ENCODE measurements around the gene RABEPK.

RABEPK gene

DNA sequence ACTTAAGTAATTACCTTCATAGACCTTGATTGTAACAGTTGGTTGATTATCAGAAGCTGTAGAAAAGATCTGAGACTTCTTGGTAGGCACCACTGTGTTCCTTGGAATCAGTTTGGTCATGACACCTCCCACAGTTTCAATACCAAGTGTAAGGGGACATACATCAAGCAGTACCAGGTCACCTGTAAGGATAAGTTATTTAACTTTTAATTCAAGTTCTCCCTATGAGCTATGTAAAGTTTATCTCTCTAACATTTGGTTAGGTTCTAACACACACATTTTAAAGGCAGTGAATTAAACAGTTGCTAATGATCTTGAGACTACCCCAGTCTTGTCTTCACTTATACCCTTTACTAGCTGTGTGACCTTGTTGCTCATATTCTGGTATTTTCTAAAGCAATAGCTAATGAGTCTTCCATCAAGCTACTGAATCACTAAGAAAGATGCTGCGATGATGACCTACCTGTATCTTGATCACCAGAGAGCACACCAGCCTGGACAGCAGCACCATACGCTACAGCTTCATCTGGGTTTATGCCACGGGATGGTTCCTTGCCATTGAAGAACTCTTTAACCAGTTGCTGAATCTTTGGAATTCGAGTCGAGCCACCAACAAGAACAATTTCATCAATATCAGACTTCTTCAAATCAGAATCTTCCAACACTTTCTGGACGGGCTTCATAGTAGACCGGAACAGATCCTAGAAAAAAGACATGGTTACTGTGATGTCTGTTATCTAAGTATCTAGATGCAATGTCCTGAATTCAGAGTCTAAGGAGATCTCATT is 38.0 kb downstream of the RABEPK start:
- Histone ChIP-seq H3K27me3 (replicated peaks in 2 of 5; ENCODE audit: control insufficient read depth in 4 of 5, insufficient read depth in 5 of 5, low read length in 4 of 5) (no peaks in the 10 kb centered on the region), H3K4me3 (ENCODE audit: control insufficient read depth in 1 of 7, extremely low read depth in 1 of 7, insufficient read depth in 4 of 7, low read depth in 2 of 7, low read length in 6 of 7) (peak overlapping the region in 5 of 7 experiments; percentile 83 to 100 (median 99)), H3K27ac (ENCODE audit: insufficient read depth in 1 of 2, low read depth in 1 of 2, low read length in 2 of 2, poor library complexity in 1 of 2, severe bottlenecking in 2 of 2) (peak overlapping the region in 1 of 2 experiments; percentile 99), H3K9me3 (ENCODE audit: control extremely low read depth in 1 of 5, control insufficient read depth in 4 of 5, insufficient read depth in 2 of 5, low read depth in 1 of 5, low read length in 4 of 5) (no peaks in the 10 kb centered on the region), H3K4me1 (ENCODE audit: control extremely low read depth in 1 of 4, control insufficient read depth in 4 of 4, insufficient read depth in 4 of 4, low read length in 3 of 4) (peaks cover 9 to 40% (median 27%) of the 10 kb centered on the region in 4 experiments), H3K36me3 (ENCODE audit: control insufficient read depth in 4 of 4, insufficient read depth in 4 of 4, low read length in 3 of 4) (peaks cover 24 to 63% (median 46%) of the 10 kb centered on the region in 4 experiments)
- CTCF ChIA-PET = interaction anchor here (0.6 kb wide), 1 partner anchor 1244 kb away, joined by 3 read pairs; no protein-coding TSS in a partner anchor
- peak in 1 of 3 donors; percentile 27 for DNase-seq
- 100% methylated on average over 2 of the region's 7 CpGs for WGBS (ENCODE audit: insufficient coverage)
- POLR2A ChIA-PET = interaction anchor here (1.5 kb wide), 1 partner anchor 21 kb away, joined by 5 read pairs; no protein-coding TSS in a partner anchor

DNA sequence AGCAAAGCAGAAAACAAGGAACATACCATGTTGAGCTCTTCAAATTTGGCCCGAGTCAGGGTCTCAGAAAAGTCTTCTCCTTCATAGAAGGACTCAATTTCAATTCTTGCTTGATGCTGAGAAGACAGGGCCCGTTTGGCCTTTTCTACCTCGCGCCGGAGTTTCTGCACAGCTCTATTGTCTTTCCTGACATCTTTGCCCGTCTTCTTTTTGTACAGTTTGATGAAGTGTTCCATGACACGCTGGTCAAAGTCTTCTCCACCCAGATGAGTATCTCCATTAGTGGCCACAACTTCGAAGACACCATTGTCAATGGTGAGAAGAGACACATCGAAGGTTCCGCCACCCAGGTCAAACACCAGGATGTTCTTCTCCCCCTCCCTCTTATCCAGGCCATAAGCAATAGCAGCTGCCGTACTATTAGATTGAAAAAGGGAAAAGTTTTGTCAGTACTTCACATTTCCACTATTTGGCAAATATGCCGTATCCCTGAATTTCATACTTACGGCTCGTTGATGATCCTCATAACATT is 38.6 kb downstream of the RABEPK start:
- POLR2A ChIA-PET = interaction anchor here (1.5 kb wide), 1 partner anchor 20 kb away, joined by 5 read pairs; no protein-coding TSS in a partner anchor

DNA sequence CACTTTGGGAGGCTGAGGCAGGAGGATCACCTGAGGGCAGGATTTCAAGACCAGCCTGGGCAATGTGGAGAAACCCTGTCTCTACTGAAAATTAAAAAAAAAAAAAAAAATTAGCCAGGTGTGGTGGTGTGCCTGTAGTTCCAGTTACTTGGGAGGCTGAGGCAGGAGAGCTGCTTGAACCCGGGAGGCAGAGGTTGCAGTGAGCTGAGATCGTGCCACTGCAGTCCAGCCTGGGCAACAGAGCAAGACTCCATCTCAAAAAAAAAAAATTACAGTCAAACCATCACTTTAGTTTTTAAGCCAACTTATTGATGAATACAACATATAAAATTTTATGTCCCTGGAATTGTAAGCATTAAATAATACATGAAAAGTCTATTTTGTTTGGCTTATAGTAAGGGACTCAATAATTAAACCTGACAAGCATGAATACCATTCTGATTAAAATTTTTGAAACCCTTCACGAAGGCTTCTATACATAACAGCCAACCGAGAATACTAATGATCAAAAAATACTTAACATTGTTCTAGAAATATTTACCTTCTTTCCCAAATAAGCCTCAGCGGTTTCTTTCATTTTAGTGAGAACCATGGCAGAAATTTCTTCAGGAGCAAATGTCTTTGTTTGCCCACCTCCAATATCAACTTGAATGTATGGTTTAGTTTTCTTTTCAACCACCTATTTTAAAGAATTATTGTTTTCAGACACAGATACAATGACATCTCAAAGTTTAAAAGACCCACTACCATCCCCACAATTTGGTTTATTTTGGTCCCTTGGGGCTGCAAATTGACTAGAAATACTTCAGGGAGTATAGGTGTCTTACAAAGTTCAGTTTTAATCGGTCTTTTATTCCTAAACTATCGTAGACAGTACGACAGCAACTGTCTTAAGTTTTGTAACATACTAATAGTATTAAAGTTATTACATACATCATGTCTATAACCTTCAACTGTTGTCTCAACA is 39.6 kb downstream of the RABEPK start:
- ChIA-PET POLR2A (interaction anchor here (0.7 to 2.7 kb wide), 2 partner anchors 21 to 982 kb away, joined by 5 to 34 read pairs; partner anchors contain the start of gene GAPVD1), CTCF (no interaction called here)
- Histone ChIP-seq H3K36me3 (ENCODE audit: control insufficient read depth in 4 of 4, insufficient read depth in 4 of 4, low read length in 3 of 4) (peaks cover 23 to 52% (median 41%) of the 10 kb centered on the region in 4 experiments), H3K4me1 (ENCODE audit: control extremely low read depth in 1 of 4, control insufficient read depth in 4 of 4, insufficient read depth in 4 of 4, low read length in 3 of 4) (peaks cover 9 to 40% (median 27%) of the 10 kb centered on the region in 4 experiments), H3K9me3 (ENCODE audit: control extremely low read depth in 1 of 5, control insufficient read depth in 4 of 5, insufficient read depth in 2 of 5, low read depth in 1 of 5, low read length in 4 of 5) (no peaks in the 10 kb centered on the region), H3K27ac (ENCODE audit: insufficient read depth in 1 of 2, low read depth in 1 of 2, low read length in 2 of 2, poor library complexity in 1 of 2, severe bottlenecking in 2 of 2) (peak overlapping the region; percentile 98 to 99), H3K4me3 (ENCODE audit: control insufficient read depth in 1 of 7, extremely low read depth in 1 of 7, insufficient read depth in 4 of 7, low read depth in 2 of 7, low read length in 6 of 7) (peak overlapping the region in 6 of 7 experiments; percentile 83 to 100 (median 98)), H3K27me3 (replicated peaks in 2 of 5; ENCODE audit: control insufficient read depth in 4 of 5, insufficient read depth in 5 of 5, low read length in 4 of 5) (no peaks in the 10 kb centered on the region)
- DNase-seq = peak in 1 of 3 donors; percentile 14
- 73% methylated on average over 3 of the region's 8 CpGs for WGBS (ENCODE audit: insufficient coverage)

More for the DNA sequence above, 38.6 kb downstream of the RABEPK start:
- H3K4me1 ChIP-seq (ENCODE audit: control extremely low read depth in 1 of 4, control insufficient read depth in 4 of 4, insufficient read depth in 4 of 4, low read length in 3 of 4) = peaks cover 9 to 40% (median 27%) of the 10 kb centered on the region in 4 experiments
- CTCF ChIA-PET = no interaction called here
- WGBS (ENCODE audit: insufficient coverage) = 97% methylated on average over 9 of the region's 14 CpGs
- no peaks in the 10 kb centered on the region for H3K9me3 ChIP-seq (ENCODE audit: control extremely low read depth in 1 of 5, control insufficient read depth in 4 of 5, insufficient read depth in 2 of 5, low read depth in 1 of 5, low read length in 4 of 5)
- H3K27ac ChIP-seq (ENCODE audit: insufficient read depth in 1 of 2, low read depth in 1 of 2, low read length in 2 of 2, poor library complexity in 1 of 2, severe bottlenecking in 2 of 2) = peak overlapping the region in 1 of 2 experiments; percentile 99
- H3K4me3 ChIP-seq (ENCODE audit: control insufficient read depth in 1 of 7, extremely low read depth in 1 of 7, insufficient read depth in 4 of 7, low read depth in 2 of 7, low read length in 6 of 7) = peak overlapping the region in 5 of 7 experiments; percentile 83 to 100 (median 99)
- H3K27me3 ChIP-seq (replicated peaks in 2 of 5; ENCODE audit: control insufficient read depth in 4 of 5, insufficient read depth in 5 of 5, low read length in 4 of 5) = no peaks in the 10 kb centered on the region
- no peak for DNase-seq
- peaks cover 24 to 58% (median 44%) of the 10 kb centered on the region in 4 experiments for H3K36me3 ChIP-seq (ENCODE audit: control insufficient read depth in 4 of 4, insufficient read depth in 4 of 4, low read length in 3 of 4)

DNA sequence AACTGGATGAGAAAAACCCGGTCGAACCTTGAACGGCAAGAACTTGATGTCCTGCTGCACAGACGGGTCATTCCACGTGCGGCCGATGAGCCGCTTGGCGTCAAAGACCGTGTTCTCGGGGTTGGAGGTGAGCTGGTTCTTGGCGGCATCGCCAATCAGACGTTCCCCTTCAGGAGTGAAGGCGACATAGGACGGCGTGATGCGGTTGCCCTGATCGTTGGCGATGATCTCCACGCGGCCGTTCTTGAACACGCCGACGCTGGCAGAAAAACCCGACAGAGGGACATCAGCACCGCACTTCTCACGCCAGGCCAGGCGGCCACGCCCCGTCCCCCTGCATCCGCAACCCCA is 40.3 kb downstream of the RABEPK start:
- Histone ChIP-seq H3K27me3 (replicated peaks in 2 of 5; ENCODE audit: control insufficient read depth in 4 of 5, insufficient read depth in 5 of 5, low read length in 4 of 5) (no peaks in the 10 kb centered on the region), H3K9me3 (ENCODE audit: control extremely low read depth in 1 of 5, control insufficient read depth in 4 of 5, insufficient read depth in 2 of 5, low read depth in 1 of 5, low read length in 4 of 5) (no peaks in the 10 kb centered on the region), H3K4me1 (ENCODE audit: control extremely low read depth in 1 of 4, control insufficient read depth in 4 of 4, insufficient read depth in 4 of 4, low read length in 3 of 4) (peaks cover 9 to 40% (median 27%) of the 10 kb centered on the region in 4 experiments), H3K36me3 (ENCODE audit: control insufficient read depth in 4 of 4, insufficient read depth in 4 of 4, low read length in 3 of 4) (peaks cover 16 to 45% (median 37%) of the 10 kb centered on the region in 4 experiments), H3K27ac (ENCODE audit: insufficient read depth in 1 of 2, low read depth in 1 of 2, low read length in 2 of 2, poor library complexity in 1 of 2, severe bottlenecking in 2 of 2) (peak overlapping the region; percentile 98 to 99), H3K4me3 (ENCODE audit: control insufficient read depth in 1 of 7, extremely low read depth in 1 of 7, insufficient read depth in 4 of 7, low read depth in 2 of 7, low read length in 6 of 7) (peak overlapping the region; percentile 51 to 100 (median 97))
- POLR2A ChIA-PET = interaction anchor here (1.3 to 2.7 kb wide), 4 partner anchors 20 to 44 kb away, joined by 3 to 34 read pairs (median 5); partner anchors contain the start of gene GAPVD1
- CTCF ChIA-PET = no interaction called here
- DNase-seq = peak in 1 of 3 donors; percentile 63
- under 1% methylated on average over 33 of the region's 33 CpGs for WGBS (ENCODE audit: insufficient coverage)

DNA sequence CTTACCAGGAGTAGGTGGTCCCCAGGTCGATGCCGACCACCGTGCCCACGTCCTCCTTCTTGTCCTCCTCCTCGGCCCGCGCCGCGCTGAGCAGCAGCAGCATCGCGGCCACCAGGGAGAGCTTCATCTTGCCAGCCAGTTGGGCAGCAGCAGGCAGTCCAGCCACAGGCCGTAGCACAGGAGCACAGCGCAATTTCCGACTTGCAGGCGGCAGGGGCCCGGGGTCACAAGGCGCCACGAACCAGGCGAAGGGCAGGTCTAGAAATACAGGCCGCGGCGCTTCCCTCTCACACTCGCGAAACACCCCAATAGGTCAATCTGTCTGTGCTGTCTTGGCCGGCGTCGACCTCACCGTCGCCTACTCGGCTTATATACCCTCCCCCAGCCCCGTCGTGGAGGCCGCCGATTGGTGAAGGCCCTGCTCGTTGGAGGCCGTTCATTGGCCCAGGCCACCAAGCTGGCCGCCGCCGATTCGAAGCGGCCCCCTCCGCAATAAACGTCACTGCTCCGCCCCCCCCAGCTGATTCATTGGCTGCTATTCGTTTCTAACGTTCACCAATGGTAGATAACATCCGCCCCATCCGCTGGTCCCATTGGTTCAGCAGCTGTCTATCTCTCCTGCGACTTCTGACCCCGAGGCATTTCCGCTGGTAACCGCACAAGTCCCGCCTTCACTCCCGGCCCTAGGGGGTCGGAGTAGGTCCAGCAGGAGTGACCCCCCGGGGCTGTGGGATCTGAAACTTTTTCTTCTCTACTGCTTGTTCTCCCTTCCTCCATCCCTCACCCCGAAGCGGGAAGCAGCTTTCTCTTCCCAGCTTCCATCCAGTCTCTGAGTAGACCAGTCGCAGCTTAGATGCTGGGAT is 40.9 kb downstream of the RABEPK start, which contains the start of gene HSPA5:
TSS of gene HSPA5 (minus strand) at position 344 of the 863 bp plus-strand sequence. CDS start at position 127, 217 bp downstream.
- H3K36me3 ChIP-seq (ENCODE audit: control insufficient read depth in 4 of 4, insufficient read depth in 4 of 4, low read length in 3 of 4) = peaks cover 15 to 39% (median 31%) of the 10 kb centered on the region in 4 experiments
- H3K27me3 ChIP-seq (replicated peaks in 2 of 5; ENCODE audit: control insufficient read depth in 4 of 5, insufficient read depth in 5 of 5, low read length in 4 of 5) = no peaks in the 10 kb centered on the region
- ChIA-PET POLR2A (interaction anchor here (0.6 to 2.7 kb wide), 10 partner anchors 14 to 70 kb away, joined by 3 to 34 read pairs (median 4); partner anchors contain the start of genes GAPVD1 and RABEPK), CTCF (interaction anchor here (0.6 to 1.4 kb wide), 3 partner anchors 21 to 121 kb away, joined by 3 to 8 read pairs (median 5); partner anchors contain the start of gene GAPVD1)
- H3K27ac ChIP-seq (ENCODE audit: insufficient read depth in 1 of 2, low read depth in 1 of 2, low read length in 2 of 2, poor library complexity in 1 of 2, severe bottlenecking in 2 of 2) = peak within 1 kb of the TSS; percentile 98 to 99
- H3K4me3 ChIP-seq (ENCODE audit: control insufficient read depth in 1 of 7, extremely low read depth in 1 of 7, insufficient read depth in 4 of 7, low read depth in 2 of 7, low read length in 6 of 7) = peak within 1 kb of the TSS; percentile 55 to 100 (median 97)
- DNase-seq = peak; percentile 99 to 100 (median 100)
- 0% methylated on average over 48 of the region's 59 CpGs for WGBS (ENCODE audit: insufficient coverage)
- peaks cover 9 to 37% (median 25%) of the 10 kb centered on the region in 4 experiments for H3K4me1 ChIP-seq (ENCODE audit: control extremely low read depth in 1 of 4, control insufficient read depth in 4 of 4, insufficient read depth in 4 of 4, low read length in 3 of 4)
- no peaks in the 10 kb centered on the region for H3K9me3 ChIP-seq (ENCODE audit: control extremely low read depth in 1 of 5, control insufficient read depth in 4 of 5, insufficient read depth in 2 of 5, low read depth in 1 of 5, low read length in 4 of 5)

All from common myeloid progenitor, CD34-positive (primary cell).